Measurements from ENCODE around the gene ACO2.

DNA sequence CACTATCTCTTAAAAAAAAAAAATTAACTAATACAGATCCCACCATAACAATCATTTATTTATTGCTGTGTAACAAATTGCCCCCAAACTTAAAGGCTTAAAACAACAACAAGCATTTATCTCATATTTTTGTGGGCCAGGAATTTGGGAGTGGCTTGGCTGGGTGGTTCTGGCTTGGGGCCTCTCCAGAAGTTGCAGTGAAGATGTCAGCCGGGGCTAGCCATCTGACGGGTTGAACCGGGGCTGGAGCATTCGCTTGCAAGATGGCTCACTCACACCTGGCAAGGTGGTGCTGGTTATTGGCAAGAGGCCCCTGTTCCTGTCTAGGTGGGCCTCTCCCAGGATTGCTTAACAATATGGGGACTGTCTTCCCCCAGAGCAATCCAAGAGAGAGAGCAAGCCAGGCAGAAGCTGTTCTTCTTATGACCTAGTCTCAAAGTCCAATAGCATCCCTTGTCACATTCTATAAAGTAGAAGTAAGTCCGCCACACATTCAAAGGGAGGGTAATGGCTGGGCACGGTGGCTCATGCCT, 29.5 kb downstream of the ACO2 start:
- TF ChIP-seq, protein P1, sequence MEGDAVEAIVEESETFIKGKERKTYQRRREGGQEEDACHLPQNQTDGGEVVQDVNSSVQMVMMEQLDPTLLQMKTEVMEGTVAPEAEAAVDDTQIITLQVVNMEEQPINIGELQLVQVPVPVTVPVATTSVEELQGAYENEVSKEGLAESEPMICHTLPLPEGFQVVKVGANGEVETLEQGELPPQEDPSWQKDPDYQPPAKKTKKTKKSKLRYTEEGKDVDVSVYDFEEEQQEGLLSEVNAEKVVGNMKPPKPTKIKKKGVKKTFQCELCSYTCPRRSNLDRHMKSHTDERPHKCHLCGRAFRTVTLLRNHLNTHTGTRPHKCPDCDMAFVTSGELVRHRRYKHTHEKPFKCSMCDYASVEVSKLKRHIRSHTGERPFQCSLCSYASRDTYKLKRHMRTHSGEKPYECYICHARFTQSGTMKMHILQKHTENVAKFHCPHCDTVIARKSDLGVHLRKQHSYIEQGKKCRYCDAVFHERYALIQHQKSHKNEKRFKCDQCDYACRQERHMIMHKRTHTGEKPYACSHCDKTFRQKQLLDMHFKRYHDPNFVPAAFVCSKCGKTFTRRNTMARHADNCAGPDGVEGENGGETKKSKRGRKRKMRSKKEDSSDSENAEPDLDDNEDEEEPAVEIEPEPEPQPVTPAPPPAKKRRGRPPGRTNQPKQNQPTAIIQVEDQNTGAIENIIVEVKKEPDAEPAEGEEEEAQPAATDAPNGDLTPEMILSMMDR (IDR thresholded peaks at IDR 0.05), result no peak
- TF ChIP-seq ZFX (IDR thresholded peaks at IDR 0.05; ENCODE audit: borderline replicate concordance), result no peak
